Ascending aorta (tissue), 2 donors: ENCODE results near the gene TMEM79. TPM values are rescaled to one million over a fixed set of nuclear protein-coding genes. Genes with fewer than 3 reads are reported as not detected.
"Not testable (repeated sequence)": the region's sequence is repeated elsewhere in the genome, so short reads cannot be mapped to it uniquely, and the experiment has no call there.

ENCODE experiments used
- DNase-seq, 2 donors: peaks; one replicate each; pipeline ENCODE4 v3.0.0-alpha.2; 2019; ENCODE audit warnings: low spot score in 2 of 2
- H3K27ac ChIP-seq, 2 donors: fragments of 200-600 bp; sonication (generic); one replicate each; pipeline ENCODE4 v1.5.1; 2016 to 2017; ENCODE audit warnings: mild to moderate bottlenecking in 1 of 2
- H3K27me3 ChIP-seq: fragments of 200-600 bp; sonication (generic); one replicate; pipeline ENCODE4 v1.5.1; 2017
- H3K36me3 ChIP-seq, 2 donors: fragments of 200-600 bp; sonication (generic); one replicate each; pipeline ENCODE4 v1.5.1; 2016
- H3K4me1 ChIP-seq, 2 donors: fragments of 200-600 bp; sonication (generic); one replicate each; pipeline ENCODE4 v1.5.1; 2016 to 2017; ENCODE audit warnings: mild to moderate bottlenecking in 1 of 2
- H3K4me3 ChIP-seq, 2 donors: fragments of 200-600 bp; sonication (generic); one replicate each; pipeline ENCODE4 v1.5.1; 2016 to 2017; ENCODE audit warnings: mild to moderate bottlenecking in 1 of 2
- H3K9me3 ChIP-seq, 2 donors: fragments of 200-600 bp; sonication (generic); one replicate each; pipeline ENCODE4 v1.5.1; 2016
- intact Hi-C: fragments of 100-400 bp; cut with DNase I; formaldehyde crosslinking; loops from one replicate; pipeline ENCODE4 v1.15.1; 2023
- total RNA-seq: library from RNA; depleted of rRNA; stranded (reverse); fragments of >200 nt; gene quantifications from one replicate; pipeline ENCODE4 v1.1.0, GENCODE V29; 2016
- TF ChIP-seq, protein P1 (sequence below), 3 experiments: fragments of 200-600 bp in 2 of 3; fragments of 450-650 bp in 1 of 3; sonication (generic) in 2 of 3; IDR thresholded peaks; one replicate each; pipeline ENCODE4 v1.5.1; 2016 to 2019; ENCODE audit warnings: antibody characterized with exemption in 3 of 3, mild to moderate bottlenecking in 1 of 3, moderate library complexity in 1 of 3

Gene TMEM79
- total RNA-seq, 1 donor from 2014 or later: not detected

DNA sequence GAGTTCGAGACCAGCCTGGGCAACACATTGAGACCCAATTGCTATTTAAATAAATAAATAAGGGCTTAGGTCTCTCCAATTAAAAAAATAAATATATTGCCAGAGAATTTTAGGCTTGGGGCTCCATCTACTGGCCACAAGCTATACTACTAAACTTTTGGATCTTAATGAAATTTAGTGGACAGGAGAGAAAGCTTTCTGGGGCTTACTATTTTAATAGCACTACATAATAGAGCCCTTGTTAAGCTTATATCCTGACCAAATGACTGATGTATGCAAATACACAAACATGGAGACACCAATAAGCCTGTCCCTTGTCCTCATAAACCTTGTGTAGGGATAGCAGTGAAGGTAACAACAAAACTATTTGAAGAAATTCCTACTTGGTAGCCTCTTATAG lies 35.5 kb downstream of the TMEM79 start:
- TF ChIP-seq, protein P1, sequence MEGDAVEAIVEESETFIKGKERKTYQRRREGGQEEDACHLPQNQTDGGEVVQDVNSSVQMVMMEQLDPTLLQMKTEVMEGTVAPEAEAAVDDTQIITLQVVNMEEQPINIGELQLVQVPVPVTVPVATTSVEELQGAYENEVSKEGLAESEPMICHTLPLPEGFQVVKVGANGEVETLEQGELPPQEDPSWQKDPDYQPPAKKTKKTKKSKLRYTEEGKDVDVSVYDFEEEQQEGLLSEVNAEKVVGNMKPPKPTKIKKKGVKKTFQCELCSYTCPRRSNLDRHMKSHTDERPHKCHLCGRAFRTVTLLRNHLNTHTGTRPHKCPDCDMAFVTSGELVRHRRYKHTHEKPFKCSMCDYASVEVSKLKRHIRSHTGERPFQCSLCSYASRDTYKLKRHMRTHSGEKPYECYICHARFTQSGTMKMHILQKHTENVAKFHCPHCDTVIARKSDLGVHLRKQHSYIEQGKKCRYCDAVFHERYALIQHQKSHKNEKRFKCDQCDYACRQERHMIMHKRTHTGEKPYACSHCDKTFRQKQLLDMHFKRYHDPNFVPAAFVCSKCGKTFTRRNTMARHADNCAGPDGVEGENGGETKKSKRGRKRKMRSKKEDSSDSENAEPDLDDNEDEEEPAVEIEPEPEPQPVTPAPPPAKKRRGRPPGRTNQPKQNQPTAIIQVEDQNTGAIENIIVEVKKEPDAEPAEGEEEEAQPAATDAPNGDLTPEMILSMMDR (IDR thresholded peaks at IDR 0.05): peak; percentile 8 to 53 (median 19)
- Histone ChIP-seq H3K27ac (no peak overlapping the region), H3K27me3 (no peaks in the 10 kb centered on the region), H3K4me3 (no peak overlapping the region), H3K36me3 (peaks cover 97 to 98% of the 10 kb centered on the region in 2 donors), H3K9me3 (no peaks in the 10 kb centered on the region), H3K4me1 (no peaks in the 10 kb centered on the region)
- no peak for DNase-seq
- intact Hi-C loops: no loop called here

DNA sequence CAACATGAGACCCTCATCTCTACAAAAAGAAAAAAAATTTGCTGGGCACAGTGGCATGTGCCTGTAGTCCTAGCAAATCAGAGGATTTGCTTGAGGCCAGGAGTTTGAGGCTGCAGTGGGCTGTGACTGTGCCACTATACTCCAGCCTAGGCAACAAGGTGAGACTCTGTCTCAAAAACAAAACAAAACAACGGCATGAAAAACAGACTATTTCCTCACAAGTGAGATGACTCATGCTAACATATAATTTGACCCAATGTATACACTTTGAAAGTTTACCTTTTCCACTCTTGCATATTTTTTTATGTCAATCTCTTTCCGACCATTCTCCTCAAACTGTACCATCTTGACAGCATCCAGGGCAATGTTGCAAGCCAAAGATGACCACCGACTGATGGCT lies 36.4 kb downstream of the TMEM79 start:
- H3K27me3 ChIP-seq: no peaks in the 10 kb centered on the region
- no peak overlapping the region for H3K27ac ChIP-seq
- peaks cover 96% of the 10 kb centered on the region in 2 donors for H3K36me3 ChIP-seq
- intact Hi-C loops: no loop called here
- H3K4me3 ChIP-seq: no peak overlapping the region
- DNase-seq: no peak
- TF ChIP-seq, protein P1 (IDR thresholded peaks at IDR 0.05): no peak
- no peaks in the 10 kb centered on the region for H3K9me3 ChIP-seq
- no peaks in the 10 kb centered on the region for H3K4me1 ChIP-seq

- H3K27me3 ChIP-seq, intact Hi-C loops, H3K27ac ChIP-seq, DNase-seq, H3K9me3 ChIP-seq, H3K4me3 ChIP-seq, H3K4me1 ChIP-seq: not testable (repeated sequence)
- H3K36me3 ChIP-seq: peaks cover 78 to 79% of the 10 kb centered on the region in 2 donors
These were observed 39.1 kb downstream of the TMEM79 start for GRCh38 chr1:156323179-156323578.

DNA sequence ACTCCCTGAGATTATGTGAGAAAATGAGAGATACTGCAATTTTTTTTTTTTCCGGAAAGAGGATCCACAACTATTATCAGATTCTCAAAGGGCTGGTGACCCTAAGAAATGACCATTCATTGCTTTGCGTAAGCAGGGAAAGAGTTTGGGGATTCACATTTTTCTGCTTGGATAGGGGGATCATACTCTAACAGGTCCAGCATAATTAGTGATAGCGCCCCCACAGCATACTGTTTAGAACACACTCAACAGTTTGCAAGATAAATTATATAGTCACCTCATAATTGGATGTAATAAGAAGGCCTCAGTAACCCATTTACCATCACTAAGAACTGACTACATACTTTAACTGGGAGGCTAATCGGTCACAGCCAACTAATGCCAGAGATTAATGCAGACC lies 52.1 kb downstream of the TMEM79 start:
- peak overlapping the region; percentile 79 to 83 for H3K4me3 ChIP-seq
- H3K27me3 ChIP-seq: no peaks in the 10 kb centered on the region
- H3K36me3 ChIP-seq: peaks cover 33 to 44% of the 10 kb centered on the region in 2 donors
- H3K9me3 ChIP-seq: no peaks in the 10 kb centered on the region
- TF ChIP-seq, protein P1 (IDR thresholded peaks at IDR 0.05): no peak
- no peak overlapping the region for H3K27ac ChIP-seq
- peaks cover 13% of the 10 kb centered on the region in 2 donors for H3K4me1 ChIP-seq
- intact Hi-C loops: loop anchor here (5.0 kb wide), 1 partner anchor 166 kb away; the partner anchor contains the start of gene MEF2D
- DNase-seq: no peak

GRCh38 chr1:156337052-156337887 lies 53.1 kb downstream of the TMEM79 start:
- Histone ChIP-seq H3K4me1 (peaks cover 13% of the 10 kb centered on the region in 2 donors), H3K4me3 (peak overlapping the region; percentile 79 to 83), H3K27me3 (no peaks in the 10 kb centered on the region), H3K9me3 (no peaks in the 10 kb centered on the region), H3K27ac (peak overlapping the region; percentile 54 to 63), H3K36me3 (peaks cover 23 to 34% of the 10 kb centered on the region in 2 donors)
- intact Hi-C loops: loop anchor here (5.0 kb wide), 1 partner anchor 165 kb away; the partner anchor contains the start of gene MEF2D
- no peak for DNase-seq
- TF ChIP-seq, protein P1 (IDR thresholded peaks at IDR 0.05): no peak

DNA sequence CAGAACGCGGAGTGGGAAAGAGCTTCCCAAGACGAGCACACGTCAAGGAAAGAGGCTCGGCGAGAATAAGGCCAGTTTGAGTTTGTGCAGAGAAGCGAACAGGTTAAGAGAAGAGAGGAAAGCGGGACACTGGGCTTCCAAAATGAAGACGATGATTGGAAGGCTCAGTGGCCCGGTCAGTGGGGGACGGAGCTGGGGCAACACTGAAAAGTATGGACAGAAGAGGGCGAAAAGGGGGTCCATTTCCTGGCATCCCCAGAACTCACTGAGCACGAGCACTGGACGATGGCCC lies 53.7 kb downstream of the TMEM79 start:
- Histone ChIP-seq H3K9me3 (no peaks in the 10 kb centered on the region), H3K27ac (peak overlapping the region; percentile 54 to 63), H3K27me3 (no peaks in the 10 kb centered on the region), H3K4me1 (peaks cover 13% of the 10 kb centered on the region in 2 donors), H3K36me3 (peaks cover 19 to 28% of the 10 kb centered on the region in 2 donors), H3K4me3 (peak overlapping the region; percentile 79 to 83)
- intact Hi-C loops: loop anchor here (1.0 to 5.0 kb wide), 4 partner anchors 56 to 429 kb away; partner anchors contain the start of genes ISG20L2, MEF2D, METTL25B and PRCC
- DNase-seq: no peak
- TF ChIP-seq, protein P1 (IDR thresholded peaks at IDR 0.05): peak in 1 of 3 experiments; percentile 19
